GM21360 (cell line): ENCODE data around the gene RPL7L1.

Experiments used
- ATAC-seq: cut with Tn5 transposase; IDR thresholded peaks from one replicate; pipeline ENCODE4 v1.9.1; 2021; ENCODE audit warnings: mild to moderate bottlenecking, moderate library complexity; ENCODE audit not compliant: unreplicated experiment

The RPL7L1 gene

DNA sequence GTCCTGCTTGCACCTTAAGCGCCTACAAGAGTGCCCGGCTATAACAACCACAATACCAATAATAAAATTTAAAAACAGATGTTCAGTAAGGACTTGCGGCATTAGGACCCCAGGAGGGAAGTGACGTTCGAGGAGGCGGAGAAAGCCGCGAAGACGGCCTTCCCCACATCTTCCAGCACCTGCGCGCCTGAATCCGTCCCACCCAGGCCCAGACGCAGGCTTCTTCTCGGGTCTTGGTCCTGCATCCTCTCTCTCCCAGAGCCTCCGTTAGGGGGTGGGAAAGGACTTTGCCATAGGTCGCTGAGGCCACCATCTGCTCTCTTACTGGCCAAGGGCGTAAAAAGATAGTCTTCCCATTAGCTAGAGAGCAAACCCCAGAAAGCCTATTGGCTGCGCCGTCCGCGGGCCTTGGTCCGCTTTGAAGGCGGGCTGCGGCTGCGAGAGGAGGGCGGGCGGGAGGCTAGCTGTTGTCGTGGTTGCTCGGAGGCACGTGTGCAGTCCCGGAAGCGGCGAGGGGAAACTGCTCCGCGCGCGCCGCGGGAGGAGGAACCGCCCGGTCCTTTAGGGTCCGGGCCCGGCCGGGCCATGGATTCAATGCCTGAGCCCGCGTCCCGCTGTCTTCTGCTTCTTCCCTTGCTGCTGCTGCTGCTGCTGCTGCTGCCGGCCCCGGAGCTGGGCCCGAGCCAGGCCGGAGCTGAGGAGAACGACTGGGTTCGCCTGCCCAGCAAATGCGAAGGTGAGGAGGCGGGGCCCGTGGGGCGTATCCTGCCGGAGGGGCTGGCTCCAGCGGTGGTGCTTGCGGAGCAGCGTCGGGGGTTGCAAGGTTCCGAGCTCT is 49.8 kb downstream of the RPL7L1 start, which contains the start of gene CNPY3:
CNPY3 (plus strand) TSS at position 495 of the 835 bp plus-strand sequence; CDS start at position 586, 91 bp downstream.
- ATAC-seq, result peak; percentile 60

DNA sequence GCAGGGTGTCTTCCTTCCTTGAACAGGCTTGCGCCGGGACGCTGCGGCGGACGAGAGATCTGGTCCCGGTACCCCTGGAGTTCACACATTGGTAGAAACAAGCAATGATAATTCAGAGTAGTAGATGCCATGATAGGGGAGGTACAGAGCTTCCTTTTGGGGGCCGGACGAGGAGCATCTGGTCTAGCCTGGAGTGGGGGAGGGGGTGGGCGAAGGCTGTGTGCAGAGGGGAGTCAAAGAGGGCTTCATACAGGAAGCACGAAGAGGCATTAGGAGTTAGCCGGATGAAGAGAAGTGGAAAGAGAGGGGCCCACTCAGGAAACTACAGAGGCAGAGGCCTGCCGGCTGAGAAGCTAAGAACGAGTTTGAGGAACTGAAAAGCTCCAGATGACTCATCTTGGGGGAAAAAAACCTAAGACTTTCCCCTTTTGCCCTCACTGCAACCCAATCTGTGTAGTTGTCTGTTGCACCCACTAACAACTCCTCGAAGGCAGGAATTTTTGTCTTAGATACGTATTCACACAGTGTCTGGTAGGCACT is 50.5 kb downstream of the RPL7L1 start:
- ATAC-seq, result peak; percentile 56

DNA sequence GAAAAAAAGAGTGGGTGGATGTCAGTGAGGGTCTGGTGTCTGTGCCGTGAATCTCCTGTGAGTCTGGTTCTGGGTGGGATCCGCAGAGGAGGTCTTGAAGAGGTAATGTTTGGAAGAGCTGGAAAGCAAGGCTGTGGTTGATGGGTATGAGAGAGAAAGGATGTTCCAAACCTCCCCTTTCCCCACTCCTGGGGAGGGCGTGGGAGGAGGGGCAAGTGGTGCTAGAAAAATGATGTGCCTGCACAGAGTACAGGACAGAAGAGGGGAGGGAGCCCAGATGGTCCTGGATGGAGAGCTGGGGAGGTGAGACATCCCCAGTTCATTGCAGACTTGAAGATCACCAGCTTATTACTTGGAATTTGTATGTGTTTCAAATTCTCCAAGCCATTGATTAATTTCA is 53.0 kb downstream of the RPL7L1 start:
- no peak for ATAC-seq

DNA sequence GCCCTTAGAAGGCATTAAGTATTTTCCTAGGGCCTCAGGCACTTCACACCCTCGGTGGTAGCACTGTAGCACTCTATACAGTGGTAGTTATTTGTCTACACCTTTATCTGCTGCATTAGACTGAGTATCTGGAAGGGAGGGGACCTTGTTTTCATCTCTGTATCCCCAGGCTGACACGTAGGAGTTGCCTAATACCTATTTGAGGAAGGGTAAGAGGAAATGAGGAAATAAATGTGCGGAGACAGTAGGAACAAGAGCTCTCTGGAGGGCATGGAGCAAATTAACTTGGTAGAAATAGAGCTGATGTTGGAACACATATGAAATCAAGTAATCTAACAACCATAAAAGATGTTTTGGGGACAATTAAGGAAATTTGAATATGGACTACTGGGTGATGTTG is 53.8 kb downstream of the RPL7L1 start:
- ATAC-seq, result no peak

DNA sequence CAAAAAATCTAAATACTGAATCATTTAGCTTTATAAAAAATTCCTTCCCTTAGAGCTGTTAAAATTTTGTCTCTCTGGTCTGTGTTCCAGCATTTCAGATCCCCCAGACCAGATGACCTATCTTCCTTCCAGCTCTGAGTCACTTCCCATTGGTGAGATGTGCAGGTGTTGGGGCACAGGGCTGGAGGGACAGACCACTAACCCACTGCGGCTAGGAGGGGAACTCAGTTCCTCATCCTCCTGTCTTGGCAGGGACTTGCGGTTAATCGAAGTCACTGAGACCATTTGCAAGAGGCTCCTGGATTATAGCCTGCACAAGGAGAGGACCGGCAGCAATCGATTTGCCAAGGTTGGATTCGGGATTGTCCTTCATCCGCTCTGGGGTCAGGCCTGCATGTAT is 55.9 kb downstream of the RPL7L1 start:
- ATAC-seq, result no peak

DNA sequence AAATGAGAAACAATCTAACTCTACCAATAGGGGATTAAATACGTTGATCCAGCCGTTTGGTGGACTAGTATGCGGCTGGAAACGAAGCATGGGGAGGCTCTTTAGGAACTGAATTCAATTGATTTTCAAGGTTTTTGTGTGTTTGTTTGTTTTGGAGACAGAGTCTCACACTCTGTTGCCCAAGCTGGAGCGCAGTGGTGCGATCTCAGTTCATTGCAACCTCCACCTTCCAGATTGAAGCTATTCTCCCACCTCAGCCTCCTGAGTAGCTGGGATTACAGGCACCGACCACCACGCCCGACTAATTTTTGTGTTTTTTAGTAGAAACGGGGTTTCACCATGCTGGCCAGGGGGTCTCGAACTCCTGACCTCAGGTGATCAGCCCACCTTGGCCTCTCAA is 57.0 kb downstream of the RPL7L1 start:
- no peak for ATAC-seq

DNA sequence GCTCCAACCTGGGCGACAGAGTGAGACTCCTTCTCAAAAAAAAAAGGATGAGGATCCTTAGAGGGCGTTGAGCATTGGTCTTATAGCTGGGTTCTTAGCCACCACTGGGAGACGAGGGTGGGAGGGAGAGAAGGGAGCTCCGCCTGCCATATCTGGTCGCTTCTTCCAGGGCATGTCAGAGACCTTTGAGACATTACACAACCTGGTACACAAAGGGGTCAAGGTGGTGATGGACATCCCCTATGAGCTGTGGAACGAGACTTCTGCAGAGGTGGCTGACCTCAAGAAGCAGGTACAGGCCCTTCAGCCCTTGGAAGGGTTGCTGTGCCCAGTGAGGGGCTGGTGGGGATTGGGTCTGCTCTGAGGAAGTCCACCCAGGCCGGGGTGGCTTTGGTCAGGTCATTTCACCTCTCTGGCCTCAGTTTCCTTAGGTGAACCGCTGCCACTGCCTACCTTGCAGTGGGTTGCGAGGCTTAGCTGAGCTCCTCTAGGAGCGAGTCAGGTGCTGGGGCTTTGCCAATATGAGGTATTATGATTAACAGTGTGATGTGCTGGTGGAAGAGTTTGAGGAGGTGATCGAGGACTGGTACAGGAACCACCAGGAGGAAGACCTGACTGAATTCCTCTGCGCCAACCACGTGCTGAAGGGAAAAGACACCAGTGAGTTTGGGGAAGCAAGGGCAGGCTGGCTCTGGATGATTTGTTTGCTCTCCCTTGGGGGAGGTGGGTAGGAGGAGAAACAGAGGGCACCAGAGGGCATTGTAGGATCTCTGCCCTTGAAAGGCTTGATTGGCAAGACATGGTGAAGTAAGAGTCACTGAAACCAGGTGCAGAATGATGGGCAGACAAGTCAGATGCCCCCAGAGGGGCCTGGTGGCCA is 58.4 kb downstream of the RPL7L1 start:
- no peak for ATAC-seq

DNA sequence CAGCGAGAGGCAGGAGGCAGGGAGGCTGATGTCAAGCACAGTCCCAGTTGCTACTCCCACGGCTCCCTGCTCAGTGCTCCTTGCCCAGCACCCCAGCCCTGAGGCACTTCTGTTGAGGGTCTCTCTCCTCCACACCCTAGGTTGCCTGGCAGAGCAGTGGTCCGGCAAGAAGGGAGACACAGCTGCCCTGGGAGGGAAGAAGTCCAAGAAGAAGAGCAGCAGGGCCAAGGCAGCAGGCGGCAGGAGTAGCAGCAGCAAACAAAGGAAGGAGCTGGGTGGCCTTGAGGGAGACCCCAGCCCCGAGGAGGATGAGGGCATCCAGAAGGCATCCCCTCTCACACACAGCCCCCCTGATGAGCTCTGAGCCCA is 59.0 kb downstream of the RPL7L1 start:
- ATAC-seq, result no peak

DNA sequence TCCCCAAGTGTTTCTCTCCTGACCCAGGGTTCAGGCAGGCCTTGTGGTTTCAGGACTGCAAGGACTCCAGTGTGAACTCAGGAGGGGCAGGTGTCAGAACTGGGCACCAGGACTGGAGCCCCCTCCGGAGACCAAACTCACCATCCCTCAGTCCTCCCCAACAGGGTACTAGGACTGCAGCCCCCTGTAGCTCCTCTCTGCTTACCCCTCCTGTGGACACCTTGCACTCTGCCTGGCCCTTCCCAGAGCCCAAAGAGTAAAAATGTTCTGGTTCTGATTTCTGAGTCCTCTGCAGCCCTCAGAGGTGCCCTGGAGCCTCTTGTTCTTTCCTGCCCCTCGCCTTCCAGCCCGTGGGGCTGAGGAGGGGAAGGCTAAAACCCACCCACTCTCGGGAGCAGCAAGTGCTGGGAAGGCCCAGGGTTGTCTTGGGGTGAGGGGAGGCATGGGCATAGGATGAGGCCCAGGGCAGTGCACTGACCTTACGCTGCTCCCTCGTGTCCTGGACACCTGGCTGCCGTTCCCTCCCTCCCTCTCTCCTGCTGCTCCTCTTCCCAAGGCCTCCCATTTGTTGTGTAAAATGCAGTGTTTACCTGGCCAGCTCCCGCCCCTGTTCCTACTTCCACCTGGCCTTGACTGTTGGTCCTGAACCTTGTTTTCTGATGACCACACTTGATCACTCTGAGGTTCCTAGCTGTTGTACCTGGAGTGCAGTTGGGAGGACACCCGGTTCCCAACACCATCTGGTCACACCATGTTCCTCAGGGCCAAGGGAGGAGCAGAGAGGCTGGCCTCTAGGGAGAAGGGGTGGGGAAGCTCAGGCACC is 59.8 kb downstream of the RPL7L1 start:
- ATAC-seq, result no peak
